CD14-positive monocyte (primary cell): Measurements from ENCODE around the gene TRAPPC4. TPM values are rescaled to one million over a fixed set of nuclear protein-coding genes. Genes with fewer than 3 reads are reported as not detected.

ENCODE experiments used
- DNase-seq, 3 donors: peaks; one replicate each; pipeline ENCODE4 v3.0.0-alpha.2; 2011 to 2022
- H2AFZ ChIP-seq: 2 replicates; pipeline ENCODE4 v1.6.0; 2012; ENCODE audit warnings: mild to moderate bottlenecking, low read depth, low read length, inconsistent platforms; ENCODE audit not compliant: insufficient read depth, poor library complexity, severe bottlenecking
- H3K27ac ChIP-seq, 2 donors: 1 replicate in 1 of 2; 2 replicates in 1 of 2; pipeline ENCODE4 v1.5.1; 2012 to 2013; ENCODE audit warnings: low read length in 2 of 2, control low read depth in 1 of 2, inconsistent platforms in 1 of 2, low read depth in 1 of 2, mild to moderate bottlenecking in 1 of 2
- H3K27me3 ChIP-seq, 2 donors: one replicate each; pipeline versions ENCODE4 v1.6.0 to v1.6.1; 2011 to 2013; ENCODE audit warnings: low read length in 2 of 2; ENCODE audit not compliant: control insufficient read depth in 2 of 2, insufficient read depth in 2 of 2
- H3K36me3 ChIP-seq, 2 donors: replicated peaks in 1 of 2; 1 replicate in 1 of 2; 2 replicates in 1 of 2; pipeline versions ENCODE4 v1.5.1 to v1.6.1; 2012 to 2013; ENCODE audit warnings: low read length in 2 of 2, control low read depth in 1 of 2, inconsistent platforms in 1 of 2, mild to moderate bottlenecking in 1 of 2; ENCODE audit not compliant: insufficient read depth in 2 of 2, control insufficient read depth in 1 of 2
- H3K4me1 ChIP-seq, 2 donors: 1 replicate in 1 of 2; 2 replicates in 1 of 2; pipeline versions ENCODE4 v1.5.1 to v1.6.1; 2012 to 2013; ENCODE audit warnings: low read length in 2 of 2, control low read depth in 1 of 2, inconsistent platforms in 1 of 2, mild to moderate bottlenecking in 1 of 2, moderate library complexity in 1 of 2; ENCODE audit not compliant: insufficient read depth in 2 of 2, control insufficient read depth in 1 of 2
- H3K4me2 ChIP-seq: replicated peaks from 2 replicates; pipeline ENCODE3; 2012; ENCODE audit warnings: low read length, moderate library complexity, mild to moderate bottlenecking; ENCODE audit not compliant: poor library complexity, severe bottlenecking; ENCODE audit errors: extremely low read depth
- H3K4me3 ChIP-seq, 3 experiments: fragments of 200-600 bp in 1 of 3; sonication (generic) in 1 of 3; replicated peaks in 1 of 3; 1 replicate in 2 of 3; 2 replicates in 1 of 3; pipeline ENCODE4 v1.5.1; 2011 to 2013; ENCODE audit warnings: low read length in 3 of 3, mild to moderate bottlenecking in 3 of 3, control low read depth in 2 of 3, low read depth in 2 of 3, inconsistent platforms in 1 of 3, moderate library complexity in 1 of 3
- H3K79me2 ChIP-seq: 2 replicates; pipeline ENCODE4 v1.6.0; 2012; ENCODE audit warnings: mild to moderate bottlenecking, control low read depth, inconsistent platforms, low read length, moderate library complexity; ENCODE audit not compliant: insufficient read depth
- H3K9ac ChIP-seq: 2 replicates; pipeline ENCODE4 v1.6.0; 2017; ENCODE audit warnings: low read length, mild to moderate bottlenecking; ENCODE audit not compliant: insufficient read depth, poor library complexity, severe bottlenecking
- H3K9me3 ChIP-seq, 2 donors: replicated peaks in 1 of 2; 1 replicate in 1 of 2; 2 replicates in 1 of 2; pipeline versions ENCODE4 v1.5.1 to v1.6.1; 2012 to 2013; ENCODE audit warnings: low read length in 2 of 2, control low read depth in 1 of 2; ENCODE audit not compliant: control insufficient read depth in 1 of 2, insufficient read depth in 1 of 2
- H4K20me1 ChIP-seq: 2 replicates; pipeline ENCODE4 v1.6.0; 2012; ENCODE audit warnings: mild to moderate bottlenecking, low read length, control low read depth, moderate library complexity; ENCODE audit not compliant: insufficient read depth
- H3K27ac Mint-ChIP-seq, 7 donors: one replicate each; pipeline ENCODE4 v1.8.0; 2020; ENCODE audit warnings: mild to moderate bottlenecking in 7 of 7, mixed read lengths in 7 of 7, moderate library complexity in 6 of 7, inconsistent platforms in 2 of 7
- H3K27me3 Mint-ChIP-seq, 3 donors: one replicate each; pipeline ENCODE4 v1.8.0; 2021 to 2022; ENCODE audit warnings: low read depth in 3 of 3, mild to moderate bottlenecking in 3 of 3, mixed read lengths in 3 of 3, moderate library complexity in 3 of 3, inconsistent platforms in 1 of 3
- H3K36me3 Mint-ChIP-seq, 2 donors: one replicate each; pipeline ENCODE4 v1.8.0; 2020; ENCODE audit warnings: mixed read lengths in 2 of 2, inconsistent platforms in 1 of 2, mild to moderate bottlenecking in 1 of 2
- H3K4me1 Mint-ChIP-seq: one replicate; pipeline ENCODE4 v1.8.0; 2020; ENCODE audit warnings: mild to moderate bottlenecking, mixed read lengths
- H3K4me3 Mint-ChIP-seq, 2 donors: one replicate each; pipeline ENCODE4 v1.8.0; 2020; ENCODE audit warnings: mild to moderate bottlenecking in 2 of 2, mixed read lengths in 2 of 2, moderate library complexity in 1 of 2
- H3K9me3 Mint-ChIP-seq, 7 donors: one replicate each; pipeline ENCODE4 v1.8.0; 2020 to 2022; ENCODE audit warnings: mixed read lengths in 7 of 7, mild to moderate bottlenecking in 6 of 7, moderate library complexity in 6 of 7, inconsistent platforms in 2 of 7
- WGBS: methylation state at CpG from one replicate; pipeline ENCODE4 v1.1.5; 2013; ENCODE audit warnings: missing lambda C conversion rate; ENCODE audit not compliant: insufficient coverage; 5-methylcytosine and 5-hydroxymethylcytosine counted together
- intact Hi-C, 2 donors: fragments of 100-400 bp; cut with micrococcal nuclease; formaldehyde crosslinking; loops; one replicate each; pipeline versions ENCODE4 v1.15.0 to v1.15.1; 2023
- polyA plus RNA-seq, 3 donors: library from polyadenylated mRNA; depleted of rRNA in 1 of 3; unstranded in 2 of 3; stranded (reverse) in 1 of 3; fragments of 300-500 nt in 2 of 3; fragments of >200 nt in 1 of 3; fragmentation: Illumina TruSeq in 2 of 3; gene quantifications; 1 replicate in 2 of 3; 2 replicates in 1 of 3; pipeline ENCODE4 v1.2.3, GENCODE V29; 2012 to 2021
- TF ChIP-seq, protein P1 (sequence below): fragments of 200-600 bp; IDR thresholded peaks from one replicate; pipeline ENCODE4 v1.8.0; 2022; ENCODE audit warnings: antibody characterized with exemption, mild to moderate bottlenecking

Gene TRAPPC4
- polyA plus RNA-seq, 3 donors = 46.9 to 54.5 (median 50.0) TPM

DNA sequence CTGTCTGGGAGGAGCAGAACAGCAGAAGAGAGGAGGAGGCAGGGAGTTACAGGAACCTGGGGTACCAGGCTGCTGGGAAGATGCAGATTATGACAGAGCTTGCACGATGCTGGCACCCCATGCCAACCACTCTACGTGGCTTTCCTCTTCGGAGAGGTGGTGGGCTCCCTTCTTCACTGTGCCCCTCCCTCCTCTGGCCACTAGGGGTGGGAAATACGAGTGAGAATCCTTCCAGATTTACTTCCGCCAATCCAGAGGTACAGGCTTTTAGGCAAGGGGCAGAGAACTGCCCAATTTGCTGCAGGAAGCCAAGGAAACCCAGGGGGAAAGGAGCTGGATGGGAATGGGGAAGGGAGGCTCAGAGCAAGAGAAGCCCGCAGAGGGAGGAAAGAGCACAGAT lies 26.1 kb downstream of the TRAPPC4 start:
- H3K27ac Mint-ChIP-seq = peak overlapping the region in 2 of 7 donors; percentile 15 to 69
- H3K4me2 ChIP-seq = no peak overlapping the region

GRCh38 chr11:119046489-119046888 lies 27.9 kb downstream of the TRAPPC4 start:
- Mint-ChIP-seq H3K4me1 (no peaks in the 10 kb centered on the region), H3K27me3 (no peaks in the 10 kb centered on the region), H3K4me3 (no peak overlapping the region), H3K9me3 (no peaks in the 10 kb centered on the region), H3K27ac (peak overlapping the region in 1 of 7 donors; percentile 61), H3K36me3 (peaks cover 65 to 74% of the 10 kb centered on the region in 2 donors)
- no peak overlapping the region for H2AFZ ChIP-seq
- no peak overlapping the region for H3K27ac ChIP-seq
- H3K79me2 ChIP-seq = no peaks in the 10 kb centered on the region
- no peaks in the 10 kb centered on the region for H4K20me1 ChIP-seq
- no peaks in the 10 kb centered on the region for H3K27me3 ChIP-seq
- no peaks in the 10 kb centered on the region for H3K4me1 ChIP-seq
- intact Hi-C loops = no loop called here
- H3K9ac ChIP-seq = no peak overlapping the region
- H3K9me3 ChIP-seq = no peaks in the 10 kb centered on the region
- H3K36me3 ChIP-seq = peaks cover 47 to 73% of the 10 kb centered on the region in 2 donors
- TF ChIP-seq, protein P1, sequence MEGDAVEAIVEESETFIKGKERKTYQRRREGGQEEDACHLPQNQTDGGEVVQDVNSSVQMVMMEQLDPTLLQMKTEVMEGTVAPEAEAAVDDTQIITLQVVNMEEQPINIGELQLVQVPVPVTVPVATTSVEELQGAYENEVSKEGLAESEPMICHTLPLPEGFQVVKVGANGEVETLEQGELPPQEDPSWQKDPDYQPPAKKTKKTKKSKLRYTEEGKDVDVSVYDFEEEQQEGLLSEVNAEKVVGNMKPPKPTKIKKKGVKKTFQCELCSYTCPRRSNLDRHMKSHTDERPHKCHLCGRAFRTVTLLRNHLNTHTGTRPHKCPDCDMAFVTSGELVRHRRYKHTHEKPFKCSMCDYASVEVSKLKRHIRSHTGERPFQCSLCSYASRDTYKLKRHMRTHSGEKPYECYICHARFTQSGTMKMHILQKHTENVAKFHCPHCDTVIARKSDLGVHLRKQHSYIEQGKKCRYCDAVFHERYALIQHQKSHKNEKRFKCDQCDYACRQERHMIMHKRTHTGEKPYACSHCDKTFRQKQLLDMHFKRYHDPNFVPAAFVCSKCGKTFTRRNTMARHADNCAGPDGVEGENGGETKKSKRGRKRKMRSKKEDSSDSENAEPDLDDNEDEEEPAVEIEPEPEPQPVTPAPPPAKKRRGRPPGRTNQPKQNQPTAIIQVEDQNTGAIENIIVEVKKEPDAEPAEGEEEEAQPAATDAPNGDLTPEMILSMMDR = no peak
- H3K4me3 ChIP-seq = no peak overlapping the region
- no peak overlapping the region for H3K4me2 ChIP-seq
- 100% methylated on average over 5 of the region's 6 CpGs for WGBS
- no peak for DNase-seq

More for the DNA sequence above, 26.1 kb downstream of the TRAPPC4 start:
- Mint-ChIP-seq H3K4me3 (no peak overlapping the region), H3K36me3 (peaks cover 48 to 56% of the 10 kb centered on the region in 2 donors), H3K27me3 (peaks cover 0 to 2% (median 0%) of the 10 kb centered on the region in 3 donors), H3K9me3 (no peaks in the 10 kb centered on the region), H3K4me1 (peaks cover 3% of the 10 kb centered on the region)
- H4K20me1 ChIP-seq = no peaks in the 10 kb centered on the region
- H3K4me1 ChIP-seq = no peaks in the 10 kb centered on the region
- H3K27ac ChIP-seq = no peak overlapping the region
- H3K9ac ChIP-seq = no peak overlapping the region
- peaks cover 37 to 55% of the 10 kb centered on the region in 2 donors for H3K36me3 ChIP-seq
- TF ChIP-seq, protein P1 = peak; percentile 15
- H2AFZ ChIP-seq = no peak overlapping the region
- intact Hi-C loops = no loop called here
- no peak overlapping the region for H3K4me3 ChIP-seq
- H3K27me3 ChIP-seq = no peaks in the 10 kb centered on the region
- no peaks in the 10 kb centered on the region for H3K79me2 ChIP-seq
- no CpG with 5 or more reads among the region's 6 CpGs for WGBS
- DNase-seq = no peak
- no peaks in the 10 kb centered on the region for H3K9me3 ChIP-seq
